Tibial nerve (tissue), 4 donors: ENCODE results near the gene PROCA1.

Source experiments
- EP300 ChIP-seq, 2 donors: sonication (generic); formaldehyde crosslinking; IDR thresholded peaks; one replicate each; pipeline ENCODE4 v1.6.1; 2017; ENCODE audit warnings: antibody characterized with exemption in 2 of 2, mild to moderate bottlenecking in 1 of 2
- POLR2A ChIP-seq, 2 donors: fragments of 450-650 bp; IDR thresholded peaks; one replicate each; pipeline ENCODE4 v1.6.1; 2017; ENCODE audit warnings: antibody characterized with exemption in 2 of 2, mild to moderate bottlenecking in 2 of 2, moderate library complexity in 2 of 2
- TF ChIP-seq, protein P1 (sequence below), 5 experiments: fragments of 200-600 bp in 3 of 5; fragments of 450-650 bp in 2 of 5; sonication (generic) in 3 of 5; IDR thresholded peaks; one replicate each; pipeline ENCODE4 v1.5.1; 2016 to 2019; ENCODE audit warnings: antibody characterized with exemption in 5 of 5, mild to moderate bottlenecking in 3 of 5, moderate library complexity in 2 of 5

DNA sequence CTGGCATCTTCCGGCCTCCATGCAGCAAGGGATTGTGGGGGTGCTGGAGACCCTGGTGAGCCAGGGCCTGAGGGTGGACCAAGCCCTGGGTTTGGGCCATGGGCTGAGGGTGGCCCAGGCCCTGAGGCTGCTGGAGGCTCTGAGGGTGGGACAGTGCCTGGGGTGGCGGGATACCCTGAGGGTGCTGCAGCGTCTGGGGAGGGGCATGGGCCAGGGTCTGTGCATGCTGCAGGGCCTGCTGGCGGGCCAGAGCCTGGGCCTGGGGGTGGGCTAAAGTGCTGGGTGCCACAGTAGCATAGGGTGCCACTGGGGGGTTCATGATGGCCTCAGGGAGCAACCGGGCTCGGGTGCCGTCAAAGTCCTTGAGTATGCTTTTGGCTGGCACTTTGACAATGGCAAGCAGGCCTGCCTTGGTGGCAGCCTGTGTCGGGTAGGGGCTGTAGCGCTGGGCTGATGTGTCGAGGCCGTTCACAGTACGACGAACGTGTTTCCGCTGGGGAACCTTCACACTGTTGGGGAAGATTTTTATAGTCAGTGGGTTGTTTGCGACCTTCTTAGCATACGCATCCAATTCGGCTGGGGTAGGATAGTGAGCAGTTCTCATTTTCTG is 47.7 kb upstream of the PROCA1 start:
- TF ChIP-seq, protein P1, sequence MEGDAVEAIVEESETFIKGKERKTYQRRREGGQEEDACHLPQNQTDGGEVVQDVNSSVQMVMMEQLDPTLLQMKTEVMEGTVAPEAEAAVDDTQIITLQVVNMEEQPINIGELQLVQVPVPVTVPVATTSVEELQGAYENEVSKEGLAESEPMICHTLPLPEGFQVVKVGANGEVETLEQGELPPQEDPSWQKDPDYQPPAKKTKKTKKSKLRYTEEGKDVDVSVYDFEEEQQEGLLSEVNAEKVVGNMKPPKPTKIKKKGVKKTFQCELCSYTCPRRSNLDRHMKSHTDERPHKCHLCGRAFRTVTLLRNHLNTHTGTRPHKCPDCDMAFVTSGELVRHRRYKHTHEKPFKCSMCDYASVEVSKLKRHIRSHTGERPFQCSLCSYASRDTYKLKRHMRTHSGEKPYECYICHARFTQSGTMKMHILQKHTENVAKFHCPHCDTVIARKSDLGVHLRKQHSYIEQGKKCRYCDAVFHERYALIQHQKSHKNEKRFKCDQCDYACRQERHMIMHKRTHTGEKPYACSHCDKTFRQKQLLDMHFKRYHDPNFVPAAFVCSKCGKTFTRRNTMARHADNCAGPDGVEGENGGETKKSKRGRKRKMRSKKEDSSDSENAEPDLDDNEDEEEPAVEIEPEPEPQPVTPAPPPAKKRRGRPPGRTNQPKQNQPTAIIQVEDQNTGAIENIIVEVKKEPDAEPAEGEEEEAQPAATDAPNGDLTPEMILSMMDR (IDR thresholded peaks at IDR 0.05) = no peak
- TF ChIP-seq POLR2A (IDR thresholded peaks at IDR 0.05) (no peak), EP300 (IDR thresholded peaks at IDR 0.05) (no peak)
